OCI-LY3 (cell line): Measurements from ENCODE around the gene DNAH10.

ENCODE experiments used
- EZH2phosphoT487 ChIP-seq: fragments of 200-600 bp; shearing (Covaris generic); IDR thresholded peaks from 2 replicates; pipeline ENCODE4 v1.6.1; 2018; ENCODE audit warnings: antibody characterized with exemption, mixed run types, low read depth
- TF ChIP-seq, protein P1 (sequence below): fragments of 200-600, 300-600 bp; sonication (generic); IDR thresholded peaks from 2 replicates; pipeline ENCODE4 v1.5.1; 2014; ENCODE audit warnings: antibody characterized with exemption, low read length, low read depth

DNA sequence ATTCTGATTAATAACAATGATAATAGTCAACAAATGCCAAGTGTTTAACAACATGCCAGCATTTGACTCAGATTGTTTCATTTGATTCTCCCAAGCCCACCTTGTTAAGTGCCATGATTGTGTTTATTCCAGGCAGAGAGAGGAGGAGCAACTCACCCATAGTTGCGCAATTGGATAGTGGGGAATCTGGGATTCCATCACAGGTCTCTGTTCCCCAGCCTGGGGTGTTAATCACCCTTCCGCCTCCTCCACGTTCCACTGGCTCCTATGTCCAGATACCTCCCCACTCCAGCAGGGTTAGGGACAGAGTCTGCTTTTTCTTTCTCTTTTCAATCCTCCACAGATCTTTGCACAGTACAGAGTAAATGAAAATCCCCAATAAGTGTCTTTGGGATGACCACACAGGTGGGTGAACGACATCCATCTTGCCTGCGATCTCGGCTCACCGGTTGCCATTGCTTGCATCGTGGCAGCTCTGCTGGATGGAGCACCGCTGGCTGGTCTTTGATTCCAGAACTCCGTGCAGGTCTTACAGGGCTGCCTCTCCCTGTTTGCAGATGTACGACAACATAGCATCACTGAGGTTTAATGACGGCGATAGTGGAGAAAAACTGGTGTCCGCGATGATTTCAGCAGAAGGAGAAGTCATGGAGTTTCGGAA is 78.8 kb downstream of the DNAH10 start:
- TF ChIP-seq, protein P1, sequence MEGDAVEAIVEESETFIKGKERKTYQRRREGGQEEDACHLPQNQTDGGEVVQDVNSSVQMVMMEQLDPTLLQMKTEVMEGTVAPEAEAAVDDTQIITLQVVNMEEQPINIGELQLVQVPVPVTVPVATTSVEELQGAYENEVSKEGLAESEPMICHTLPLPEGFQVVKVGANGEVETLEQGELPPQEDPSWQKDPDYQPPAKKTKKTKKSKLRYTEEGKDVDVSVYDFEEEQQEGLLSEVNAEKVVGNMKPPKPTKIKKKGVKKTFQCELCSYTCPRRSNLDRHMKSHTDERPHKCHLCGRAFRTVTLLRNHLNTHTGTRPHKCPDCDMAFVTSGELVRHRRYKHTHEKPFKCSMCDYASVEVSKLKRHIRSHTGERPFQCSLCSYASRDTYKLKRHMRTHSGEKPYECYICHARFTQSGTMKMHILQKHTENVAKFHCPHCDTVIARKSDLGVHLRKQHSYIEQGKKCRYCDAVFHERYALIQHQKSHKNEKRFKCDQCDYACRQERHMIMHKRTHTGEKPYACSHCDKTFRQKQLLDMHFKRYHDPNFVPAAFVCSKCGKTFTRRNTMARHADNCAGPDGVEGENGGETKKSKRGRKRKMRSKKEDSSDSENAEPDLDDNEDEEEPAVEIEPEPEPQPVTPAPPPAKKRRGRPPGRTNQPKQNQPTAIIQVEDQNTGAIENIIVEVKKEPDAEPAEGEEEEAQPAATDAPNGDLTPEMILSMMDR, result no peak
- TF ChIP-seq EZH2phosphoT487, result no peak
